GM12892 (cell line): ENCODE results near the gene PCP2.

Experiments used
- POLR2A ChIP-seq: IDR thresholded peaks from 2 replicates; pipeline ENCODE4 v1.6.1; 2011; ENCODE audit warnings: low read depth, low read length, control low read depth
- POLR2AphosphoS5 ChIP-seq: IDR thresholded peaks from 2 replicates; pipeline ENCODE4 v1.6.1; 2011; ENCODE audit warnings: low read depth, low read length, control low read depth

DNA sequence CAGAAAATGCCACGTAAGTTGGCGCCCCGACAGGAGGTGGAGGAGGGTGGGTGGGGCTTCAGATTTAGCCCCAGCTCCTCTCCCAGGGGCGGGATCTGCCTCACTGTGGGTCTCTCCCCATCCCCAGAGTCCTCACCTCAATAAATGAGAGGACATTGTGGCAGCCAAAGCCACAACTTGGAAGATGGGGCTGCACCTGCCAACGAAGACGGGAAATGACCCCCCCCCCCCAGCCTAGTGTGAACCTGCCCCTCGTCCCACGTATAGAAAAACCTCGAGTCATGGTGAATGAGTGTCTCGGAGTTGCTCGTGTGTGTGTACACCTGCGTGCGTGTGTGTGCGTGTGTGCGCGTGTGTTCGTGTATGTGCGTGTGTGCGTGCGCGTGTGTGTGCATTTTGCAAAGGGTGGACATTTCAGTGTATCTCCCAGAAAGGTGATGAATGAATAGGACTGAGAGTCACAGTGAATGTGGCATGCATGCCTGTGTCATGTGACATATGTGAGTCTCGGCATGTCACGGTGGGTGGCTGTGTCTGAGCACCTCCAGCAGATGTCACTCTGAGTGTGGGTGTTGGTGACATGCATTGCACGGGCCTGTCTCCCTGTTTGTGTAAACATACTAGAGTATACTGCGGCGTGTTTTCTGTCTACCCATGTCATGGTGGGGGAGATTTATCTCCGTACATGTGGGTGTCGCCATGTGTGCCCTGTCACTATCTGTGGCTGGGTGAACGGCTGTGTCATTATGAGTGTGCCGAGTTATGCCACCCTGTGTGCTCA lies 45.6 kb upstream of the PCP2 start:
- TF ChIP-seq POLR2AphosphoS5 (no peak), POLR2A (no peak)
